Transverse colon (tissue), 4 donors: ENCODE data around the gene SETD1B. TPM values are rescaled to one million over a fixed set of nuclear protein-coding genes. Genes with fewer than 3 reads are reported as not detected.
"Not testable (repeated sequence)": the region's sequence is repeated elsewhere in the genome, so short reads cannot be mapped to it uniquely, and the experiment has no call there.

Experiments
- DNase-seq: peaks from one replicate; pipeline ENCODE4 v3.0.0-alpha.2; 2019
- H3K27ac ChIP-seq, 4 donors: fragments of 200-600 bp; sonication (generic); 2 replicates each; pipeline ENCODE4 v1.5.1; 2016 to 2018; ENCODE audit warnings: inconsistent platforms in 4 of 4
- H3K27me3 ChIP-seq: fragments of 200-600 bp; sonication (generic); 2 replicates; pipeline ENCODE4 v1.5.1; 2017; ENCODE audit warnings: inconsistent platforms
- H3K36me3 ChIP-seq, 4 donors: fragments of 200-600 bp; sonication (generic); 2 replicates each; pipeline ENCODE4 v1.5.1; 2017 to 2019; ENCODE audit warnings: inconsistent platforms in 4 of 4
- H3K4me1 ChIP-seq, 4 donors: fragments of 200-600 bp; sonication (generic); 2 replicates each; pipeline ENCODE4 v1.5.1; 2017 to 2020; ENCODE audit warnings: inconsistent platforms in 4 of 4
- H3K4me3 ChIP-seq, 4 donors: fragments of 200-600 bp; sonication (generic); 1 replicate in 1 of 4; 2 replicates in 3 of 4; pipeline versions ENCODE4 v1.5.1 to v1.6.1; 2017 to 2019; ENCODE audit warnings: inconsistent platforms in 4 of 4
- H3K9me3 ChIP-seq, 2 donors: fragments of 200-600 bp; sonication (generic); 2 replicates each; pipeline ENCODE4 v1.5.1; 2017 to 2019; ENCODE audit warnings: inconsistent platforms in 2 of 2
- EP300 ChIP-seq: sonication (generic); formaldehyde crosslinking; IDR thresholded peaks from one replicate; pipeline ENCODE4 v1.6.1; 2017; ENCODE audit warnings: antibody characterized with exemption, low read depth
- POLR2A ChIP-seq: fragments of 450-650 bp; IDR thresholded peaks from one replicate; pipeline ENCODE4 v1.6.1; 2016; ENCODE audit warnings: antibody characterized with exemption, mild to moderate bottlenecking, moderate library complexity
- POLR2AphosphoS5 ChIP-seq, 3 donors: sonication (generic); formaldehyde crosslinking; IDR thresholded peaks; one replicate each; pipeline ENCODE4 v1.6.1; 2016; ENCODE audit warnings: antibody characterized with exemption in 3 of 3
- WGBS, 2 donors: methylation state at CpG; one replicate each; pipeline ENCODE4 v1.1.5; 2018; ENCODE audit warnings: low coverage in 1 of 2; 5-methylcytosine and 5-hydroxymethylcytosine counted together
- in situ Hi-C, 4 donors: fragments of 200-750 bp; cut with MboI; loops; one replicate each; pipeline versions ENCODE4 v1.15.0 to v1.15.1; 2017; ENCODE audit warnings: low sequenced_read_pairs in 3 of 4, low pct_ligation_motif_present in 1 of 4, low pct_unique_long_range_greater_than_20kb in 1 of 4
- intact Hi-C: fragments of 100-400 bp; cut with DNase I; formaldehyde crosslinking; loops from one replicate; pipeline ENCODE4 v1.15.1; 2023; ENCODE audit warnings: low total_unique reads
- total RNA-seq, 4 donors: library from RNA; depleted of rRNA; stranded (reverse); fragments of >200 nt; gene quantifications; one replicate each; pipeline ENCODE4 v1.1.0, GENCODE V29; 2016
- TF ChIP-seq, protein P1 (sequence below), 5 experiments: fragments of 200-600 bp in 3 of 5; fragments of 450-650 bp in 2 of 5; sonication (generic) in 3 of 5; IDR thresholded peaks; 1 replicate in 2 of 5; 2 replicates in 3 of 5; pipeline ENCODE4 v1.5.1; 2016 to 2017; ENCODE audit warnings: antibody characterized with exemption in 5 of 5, inconsistent platforms in 3 of 5, mild to moderate bottlenecking in 2 of 5, moderate library complexity in 1 of 5

The SETD1B gene
- total RNA-seq, 4 donors from 2014 or later, result 13.4 to 39.6 (median 15.2) TPM

DNA sequence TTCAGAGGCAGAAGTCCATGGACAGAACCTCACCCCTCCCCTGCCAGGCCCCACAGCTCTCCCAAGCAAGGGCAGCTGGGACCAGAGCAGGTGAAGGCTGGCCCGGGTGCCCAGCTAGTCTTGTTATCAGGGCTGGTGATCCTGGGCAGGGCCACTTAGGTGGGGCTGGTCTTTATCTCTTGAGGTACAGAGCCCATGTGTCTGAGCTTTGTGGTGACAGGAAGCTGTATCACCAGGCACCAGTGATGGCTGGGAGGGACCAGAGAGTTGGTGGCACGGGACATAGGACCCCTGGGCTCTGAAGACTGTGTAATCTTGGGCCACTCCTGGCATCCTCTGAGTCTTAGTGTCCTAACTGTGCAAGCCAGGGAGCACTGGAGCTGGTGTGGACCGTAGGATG lies 67.7 kb downstream of the SETD1B start:
- in situ Hi-C loops, result no loop called here

DNA sequence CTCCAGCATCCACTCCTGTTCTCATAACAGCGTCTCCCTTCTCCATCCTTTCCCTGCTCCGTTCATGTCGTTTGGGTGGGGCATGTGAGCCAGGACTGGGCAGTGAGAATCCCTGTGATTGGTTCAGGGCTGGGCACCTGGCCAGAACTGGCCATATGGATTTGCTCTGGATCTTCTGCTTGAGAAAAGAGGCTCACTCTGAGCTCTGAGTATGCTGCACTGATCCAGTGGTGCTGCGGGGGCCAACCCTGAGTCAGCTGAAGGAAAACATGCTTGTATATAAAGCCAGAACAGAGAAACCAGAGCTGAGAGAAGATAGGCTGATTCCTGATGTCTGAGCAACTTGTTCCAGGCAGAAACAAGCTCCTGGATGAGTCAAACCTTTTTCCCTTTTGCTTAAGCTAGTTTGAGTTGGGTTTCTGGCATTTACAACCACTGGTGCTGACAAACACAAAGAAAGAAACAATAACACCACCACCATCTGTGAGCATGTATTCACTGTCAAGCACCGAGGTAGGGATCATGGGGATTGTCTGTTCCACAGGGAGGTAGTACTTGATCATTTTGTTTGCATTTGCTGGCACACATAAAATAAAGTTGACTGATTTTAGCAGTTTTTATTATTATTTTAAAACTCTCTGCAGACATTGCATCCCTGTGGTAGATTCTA lies 68.9 kb downstream of the SETD1B start:
- Histone ChIP-seq H3K4me3 (no peak overlapping the region), H3K36me3 (no peaks in the 10 kb centered on the region), H3K9me3 (no peaks in the 10 kb centered on the region), H3K27ac (peak overlapping the region; percentile 4 to 65 (median 54)), H3K4me1 (peaks cover 3 to 6% (median 5%) of the 10 kb centered on the region in 4 donors), H3K27me3 (no peaks in the 10 kb centered on the region)
- 36 to 40% methylated on average over 3 to 5 of the region's 5 CpGs for WGBS, 2 donors
- in situ Hi-C loops (no loop called here), intact Hi-C loops (no loop called here)
- TF ChIP-seq, protein P1, sequence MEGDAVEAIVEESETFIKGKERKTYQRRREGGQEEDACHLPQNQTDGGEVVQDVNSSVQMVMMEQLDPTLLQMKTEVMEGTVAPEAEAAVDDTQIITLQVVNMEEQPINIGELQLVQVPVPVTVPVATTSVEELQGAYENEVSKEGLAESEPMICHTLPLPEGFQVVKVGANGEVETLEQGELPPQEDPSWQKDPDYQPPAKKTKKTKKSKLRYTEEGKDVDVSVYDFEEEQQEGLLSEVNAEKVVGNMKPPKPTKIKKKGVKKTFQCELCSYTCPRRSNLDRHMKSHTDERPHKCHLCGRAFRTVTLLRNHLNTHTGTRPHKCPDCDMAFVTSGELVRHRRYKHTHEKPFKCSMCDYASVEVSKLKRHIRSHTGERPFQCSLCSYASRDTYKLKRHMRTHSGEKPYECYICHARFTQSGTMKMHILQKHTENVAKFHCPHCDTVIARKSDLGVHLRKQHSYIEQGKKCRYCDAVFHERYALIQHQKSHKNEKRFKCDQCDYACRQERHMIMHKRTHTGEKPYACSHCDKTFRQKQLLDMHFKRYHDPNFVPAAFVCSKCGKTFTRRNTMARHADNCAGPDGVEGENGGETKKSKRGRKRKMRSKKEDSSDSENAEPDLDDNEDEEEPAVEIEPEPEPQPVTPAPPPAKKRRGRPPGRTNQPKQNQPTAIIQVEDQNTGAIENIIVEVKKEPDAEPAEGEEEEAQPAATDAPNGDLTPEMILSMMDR (IDR thresholded peaks at IDR 0.05), result no peak
- TF ChIP-seq POLR2AphosphoS5 (IDR thresholded peaks at IDR 0.05), result peak; percentile 9 to 27 (median 11)
- DNase-seq, result peak; percentile 55

More for the DNA sequence above, 67.7 kb downstream of the SETD1B start:
- Histone ChIP-seq H3K9me3 (no peaks in the 10 kb centered on the region), H3K27ac (no peak overlapping the region), H3K27me3 (no peaks in the 10 kb centered on the region), H3K4me3 (no peak overlapping the region), H3K36me3 (no peaks in the 10 kb centered on the region), H3K4me1 (peaks cover 3 to 6% (median 5%) of the 10 kb centered on the region in 4 donors)
- TF ChIP-seq POLR2AphosphoS5 (IDR thresholded peaks at IDR 0.05), result no peak
- 59% methylated on average over 3 of the region's 3 CpGs; no CpG with 5 or more reads in 1 of the 2 donors for WGBS, 2 donors
- intact Hi-C loops, result no loop called here
- no peak for DNase-seq

DNA sequence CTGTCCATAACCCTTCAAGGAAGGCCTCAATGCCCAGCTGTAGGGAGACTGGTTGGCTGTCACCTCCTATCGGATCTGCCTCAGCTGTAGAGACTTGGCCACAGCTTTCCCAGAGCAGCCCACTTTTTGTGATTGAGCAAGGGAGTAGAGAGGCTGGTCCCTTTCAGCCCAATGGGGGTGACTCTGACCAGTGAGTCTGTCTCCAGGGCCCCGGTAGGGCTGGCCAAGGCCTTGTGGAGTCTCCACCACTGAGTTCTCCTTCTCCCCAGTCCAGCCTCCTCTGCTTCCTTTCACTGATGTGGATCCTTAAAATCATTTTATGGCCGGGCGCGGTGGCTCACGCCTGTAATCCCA lies 69.4 kb downstream of the SETD1B start:
- TF ChIP-seq, protein P1 (IDR thresholded peaks at IDR 0.05), result no peak
- no peak for TF ChIP-seq EP300
- TF ChIP-seq POLR2AphosphoS5 (IDR thresholded peaks at IDR 0.05), result no peak
- TF ChIP-seq POLR2A, result no peak
- H3K4me3 ChIP-seq, result no peak overlapping the region
- peaks cover 3 to 6% (median 5%) of the 10 kb centered on the region in 4 donors for H3K4me1 ChIP-seq
- WGBS, 2 donors, result 83% methylated on average over 6 of the region's 6 CpGs; no CpG with 5 or more reads in 1 of the 2 donors
- DNase-seq, result no peak
- in situ Hi-C loops, result no loop called here
- no peaks in the 10 kb centered on the region for H3K27me3 ChIP-seq
- H3K9me3 ChIP-seq, result no peaks in the 10 kb centered on the region
- intact Hi-C loops, result no loop called here
- H3K27ac ChIP-seq, result peak overlapping the region; percentile 4 to 65 (median 54)
- no peaks in the 10 kb centered on the region for H3K36me3 ChIP-seq

DNA sequence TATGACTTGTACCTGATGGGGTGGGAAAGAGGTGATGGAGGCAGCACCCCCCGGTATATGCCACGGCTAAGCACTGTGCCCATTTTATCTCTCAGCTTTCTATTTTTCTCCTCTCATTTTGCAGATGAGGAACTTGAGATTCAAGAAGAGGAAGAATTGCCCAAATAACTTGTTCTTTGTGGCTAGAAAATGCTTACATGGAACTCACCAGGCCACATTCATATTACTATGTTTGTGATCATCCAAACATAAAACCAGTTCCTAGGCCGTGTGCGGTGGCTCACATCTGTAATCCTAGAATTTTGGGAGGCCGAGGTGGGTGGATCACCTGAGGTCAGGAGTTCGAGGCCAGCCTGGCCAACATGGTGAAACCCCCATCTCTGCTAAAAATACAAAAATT lies 70.3 kb downstream of the SETD1B start:
- intact Hi-C loops (no loop called here), in situ Hi-C loops (no loop called here)
- TF ChIP-seq EP300 (no peak), POLR2AphosphoS5 (IDR thresholded peaks at IDR 0.05) (no peak), POLR2A (no peak)
- TF ChIP-seq, protein P1 (IDR thresholded peaks at IDR 0.05), result no peak
- H3K27me3 ChIP-seq, result no peaks in the 10 kb centered on the region
- no peak overlapping the region for H3K4me3 ChIP-seq
- WGBS, 2 donors, result 73 to 87% methylated on average over 3 to 6 of the region's 6 CpGs
- no peak overlapping the region for H3K27ac ChIP-seq
- peaks cover 3 to 6% (median 5%) of the 10 kb centered on the region in 4 donors for H3K4me1 ChIP-seq
- H3K9me3 ChIP-seq, result no peaks in the 10 kb centered on the region
- H3K36me3 ChIP-seq, result no peaks in the 10 kb centered on the region
- no peak for DNase-seq

DNA sequence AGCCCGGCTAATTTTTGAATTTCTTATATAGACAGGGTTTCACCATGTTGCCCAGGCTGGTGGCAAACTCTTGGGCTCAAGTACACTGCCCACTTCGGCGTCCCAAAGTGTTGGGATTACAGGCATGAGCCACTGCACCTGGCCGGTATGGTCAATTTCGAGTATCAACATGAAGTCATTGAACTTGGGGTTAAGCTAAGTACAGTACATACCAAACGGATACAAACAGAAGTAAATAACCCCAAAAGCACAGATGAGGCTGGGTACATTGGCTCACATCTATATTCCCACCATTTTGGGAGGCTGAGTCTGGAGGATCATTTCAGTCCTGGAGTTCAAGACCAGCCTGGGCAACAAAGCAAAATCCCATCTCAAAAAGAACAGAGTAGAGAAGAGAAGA lies 71.8 kb downstream of the SETD1B start:
- Histone ChIP-seq H3K36me3 (no peaks in the 10 kb centered on the region), H3K27ac (no peak overlapping the region), H3K9me3 (no peaks in the 10 kb centered on the region), H3K4me1 (peaks cover 3 to 6% (median 5%) of the 10 kb centered on the region in 4 donors), H3K4me3 (no peak overlapping the region), H3K27me3 (no peaks in the 10 kb centered on the region)
- DNase-seq, result no peak
- in situ Hi-C loops (no loop called here), intact Hi-C loops (no loop called here)
- TF ChIP-seq POLR2AphosphoS5 (IDR thresholded peaks at IDR 0.05) (no peak), EP300 (no peak), POLR2A (no peak)
- TF ChIP-seq, protein P1 (IDR thresholded peaks at IDR 0.05), result no peak
- 82 to 88% methylated on average over 3 to 6 of the region's 6 CpGs for WGBS, 2 donors

DNA sequence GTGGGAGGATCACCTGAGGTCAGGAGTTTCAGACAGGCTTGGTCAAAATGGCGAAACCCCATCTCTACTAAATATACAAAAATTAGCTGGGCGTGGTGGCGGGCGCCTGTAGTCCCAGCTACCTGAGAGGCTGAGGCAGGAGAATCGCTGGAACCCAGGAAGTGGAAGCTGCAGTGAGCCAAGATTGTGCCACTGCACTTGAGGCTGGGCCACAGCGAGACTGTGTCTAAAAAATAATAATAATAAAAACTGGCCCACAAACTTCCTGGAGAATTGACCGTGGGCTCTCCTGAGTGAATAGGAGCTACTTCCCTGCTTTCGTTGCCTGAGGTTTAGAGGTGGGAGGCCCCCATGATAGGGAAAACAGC lies 72.3 kb downstream of the SETD1B start:
- H3K27ac ChIP-seq, H3K36me3 ChIP-seq, in situ Hi-C loops, DNase-seq, H3K27me3 ChIP-seq, H3K4me1 ChIP-seq, H3K9me3 ChIP-seq, H3K4me3 ChIP-seq, intact Hi-C loops: not testable (repeated sequence)
- WGBS, 2 donors, result 80 to 92% methylated on average over 1 to 8 of the region's 8 CpGs
